ENCODE results near the gene MST1R.

The MST1R gene

GRCh38 chr3:49889296-49889695, 14.4 kb downstream of the MST1R start:
- no peaks in the 10 kb centered on the region for H3K27me3 ChIP-seq (ENCODE audit: low read depth, low read length)
- H3K4me2 ChIP-seq (ENCODE audit: low read length), result no peak overlapping the region
- TF ChIP-seq CTCF (IDR thresholded peaks at IDR 0.05; ENCODE audit: low read depth, low read length) (no peak), EZH2phosphoT487 (IDR thresholded peaks at IDR 0.05; ENCODE audit: low read depth) (no peak)
- no peak overlapping the region for H3K4me3 ChIP-seq (ENCODE audit: low read length)
- no peaks in the 10 kb centered on the region for H3K4me1 ChIP-seq (ENCODE audit: low read length)
- H3K9me3 ChIP-seq (ENCODE audit: insufficient read depth, low read length), result no peaks in the 10 kb centered on the region
- no peak overlapping the region for H3K9ac ChIP-seq (ENCODE audit: low read length)
- H3K79me2 ChIP-seq (ENCODE audit: low read length), result no peaks in the 10 kb centered on the region
- H3K27ac ChIP-seq (ENCODE audit: low read length), result no peak overlapping the region
- H4K20me1 ChIP-seq (ENCODE audit: insufficient read depth, low read length), result no peaks in the 10 kb centered on the region
- H3K36me3 ChIP-seq (replicated peaks; ENCODE audit: low read depth, low read length), result no peaks in the 10 kb centered on the region
- no peak overlapping the region for H2AFZ ChIP-seq (ENCODE audit: low read depth, low read length)

GRCh38 chr3:49886922-49887265, 16.8 kb downstream of the MST1R start:
- Histone ChIP-seq H3K4me1 (ENCODE audit: low read length) (no peaks in the 10 kb centered on the region), H3K79me2 (ENCODE audit: low read length) (no peaks in the 10 kb centered on the region), H3K4me3 (ENCODE audit: low read length) (no peak overlapping the region), H3K9me3 (ENCODE audit: insufficient read depth, low read length) (no peaks in the 10 kb centered on the region), H4K20me1 (ENCODE audit: insufficient read depth, low read length) (no peaks in the 10 kb centered on the region), H3K4me2 (ENCODE audit: low read length) (no peak overlapping the region), H2AFZ (ENCODE audit: low read depth, low read length) (no peak overlapping the region), H3K27ac (ENCODE audit: low read length) (no peak overlapping the region), H3K27me3 (ENCODE audit: low read depth, low read length) (peaks cover 9% of the 10 kb centered on the region), H3K9ac (ENCODE audit: low read length) (no peak overlapping the region), H3K36me3 (replicated peaks; ENCODE audit: low read depth, low read length) (no peaks in the 10 kb centered on the region)
- TF ChIP-seq EZH2phosphoT487 (IDR thresholded peaks at IDR 0.05; ENCODE audit: low read depth) (no peak), CTCF (IDR thresholded peaks at IDR 0.05; ENCODE audit: low read depth, low read length) (no peak)

DNA sequence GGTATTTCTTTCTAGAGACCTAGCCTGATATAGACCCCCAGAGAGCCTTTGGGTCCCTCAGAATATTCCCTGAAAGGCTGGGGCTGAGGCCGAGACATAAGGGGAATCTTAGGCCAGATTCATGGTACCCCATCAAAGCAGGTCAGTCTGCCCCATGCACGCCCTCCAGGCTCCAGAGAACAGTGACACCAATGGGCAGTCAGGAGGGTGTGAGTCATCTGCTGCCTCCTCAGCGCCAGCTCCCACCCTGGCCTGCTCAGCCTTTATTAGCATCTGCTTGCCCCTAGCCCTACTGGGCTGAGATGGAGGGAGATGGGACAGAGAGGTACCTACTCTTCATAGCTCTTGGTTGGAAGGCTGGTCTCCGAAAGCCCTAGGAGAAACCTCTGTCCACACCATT, 19.7 kb downstream of the MST1R start:
- H3K4me3 ChIP-seq (ENCODE audit: low read length), result no peak overlapping the region
- H3K9me3 ChIP-seq (ENCODE audit: insufficient read depth, low read length), result no peaks in the 10 kb centered on the region
- no peak overlapping the region for H3K27ac ChIP-seq (ENCODE audit: low read length)
- TF ChIP-seq CTCF (IDR thresholded peaks at IDR 0.05; ENCODE audit: low read depth, low read length) (no peak), EZH2phosphoT487 (IDR thresholded peaks at IDR 0.05; ENCODE audit: low read depth) (no peak)
- no peak overlapping the region for H3K4me2 ChIP-seq (ENCODE audit: low read length)
- no peak overlapping the region for H3K9ac ChIP-seq (ENCODE audit: low read length)
- no peaks in the 10 kb centered on the region for H3K79me2 ChIP-seq (ENCODE audit: low read length)
- no peak overlapping the region for H2AFZ ChIP-seq (ENCODE audit: low read depth, low read length)
- H3K4me1 ChIP-seq (ENCODE audit: low read length), result no peaks in the 10 kb centered on the region
- no peaks in the 10 kb centered on the region for H4K20me1 ChIP-seq (ENCODE audit: insufficient read depth, low read length)
- H3K36me3 ChIP-seq (replicated peaks; ENCODE audit: low read depth, low read length), result no peaks in the 10 kb centered on the region
- peaks cover 11% of the 10 kb centered on the region for H3K27me3 ChIP-seq (ENCODE audit: low read depth, low read length)

DNA sequence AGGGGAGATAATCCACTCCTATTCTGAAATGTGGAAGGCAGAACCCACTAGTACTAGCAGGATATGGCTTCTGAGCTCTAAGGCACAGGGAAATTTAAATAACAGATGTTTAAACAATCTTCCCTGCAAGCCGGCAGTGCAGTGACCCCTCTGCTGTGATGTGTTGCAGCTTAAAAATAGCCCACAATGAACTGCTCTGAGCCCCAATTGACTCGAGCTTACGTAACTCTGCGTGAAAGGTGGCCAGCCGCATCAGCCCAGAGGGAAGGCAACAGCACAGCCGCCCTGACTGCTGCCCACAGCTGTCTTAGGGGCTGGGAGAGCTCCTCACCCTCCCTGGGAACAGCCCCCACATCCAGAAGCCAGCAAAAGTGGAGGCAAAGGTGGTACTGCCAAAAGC, 21.5 kb downstream of the MST1R start:
- Histone ChIP-seq H2AFZ (ENCODE audit: low read depth, low read length) (no peak overlapping the region), H3K4me2 (ENCODE audit: low read length) (no peak overlapping the region), H3K27ac (ENCODE audit: low read length) (no peak overlapping the region), H3K4me1 (ENCODE audit: low read length) (no peaks in the 10 kb centered on the region), H3K4me3 (ENCODE audit: low read length) (no peak overlapping the region), H4K20me1 (ENCODE audit: insufficient read depth, low read length) (no peaks in the 10 kb centered on the region), H3K27me3 (ENCODE audit: low read depth, low read length) (peaks cover 11% of the 10 kb centered on the region), H3K36me3 (replicated peaks; ENCODE audit: low read depth, low read length) (no peaks in the 10 kb centered on the region), H3K9ac (ENCODE audit: low read length) (no peak overlapping the region), H3K9me3 (ENCODE audit: insufficient read depth, low read length) (no peaks in the 10 kb centered on the region), H3K79me2 (ENCODE audit: low read length) (no peaks in the 10 kb centered on the region)
- TF ChIP-seq EZH2phosphoT487 (IDR thresholded peaks at IDR 0.05; ENCODE audit: low read depth) (no peak), CTCF (IDR thresholded peaks at IDR 0.05; ENCODE audit: low read depth, low read length) (no peak)
